Prostate gland (tissue), 2 donors: ENCODE results near the gene ACTL9.

Source experiments
- CTCF ChIP-seq, 4 experiments: fragments of 200-600 bp in 2 of 4; fragments of 450-650 bp in 2 of 4; sonication (generic) in 2 of 4; IDR thresholded peaks; 1 replicate in 3 of 4; 2 replicates in 1 of 4; pipeline ENCODE4 v1.5.1; 2016 to 2019; ENCODE audit warnings: antibody characterized with exemption in 4 of 4, mild to moderate bottlenecking in 2 of 4, moderate library complexity in 2 of 4
- POLR2A ChIP-seq: fragments of 450-650 bp; IDR thresholded peaks from one replicate; pipeline ENCODE4 v1.6.1; 2016; ENCODE audit warnings: antibody characterized with exemption, mild to moderate bottlenecking

- TF ChIP-seq CTCF (IDR thresholded peaks at IDR 0.05) = no peak
- no peak for TF ChIP-seq POLR2A
Observed at GRCh38 chr19:8659905-8660304, 38.7 kb downstream of the ACTL9 start.
